Parathyroid adenoma (tissue), 2 donors: ENCODE measurements around the gene ZNF668.

Experiments used
- H2AFZ ChIP-seq: fragments of 300-600 bp; sonication (generic); one replicate; pipeline ENCODE4 v1.7.0; 2017; ENCODE audit warnings: antibody characterized with exemption, mild to moderate bottlenecking
- H3K27ac ChIP-seq: fragments of 300-600 bp; sonication (generic); one replicate; pipeline ENCODE4 v1.7.0; 2017
- H3K27me3 ChIP-seq: fragments of 300-600 bp; sonication (generic); one replicate; pipeline ENCODE4 v1.7.0; 2017; ENCODE audit warnings: low read length; ENCODE audit not compliant: control insufficient read depth, insufficient read depth
- H3K36me3 ChIP-seq: fragments of 300-600 bp; sonication (generic); one replicate; pipeline ENCODE4 v1.7.0; 2017; ENCODE audit warnings: low read length; ENCODE audit not compliant: control insufficient read depth, insufficient read depth
- H3K4me1 ChIP-seq: fragments of 300-600 bp; sonication (generic); one replicate; pipeline ENCODE4 v1.7.0; 2017; ENCODE audit warnings: control low read depth
- H3K4me2 ChIP-seq: fragments of 300-600 bp; sonication (generic); one replicate; pipeline ENCODE4 v1.7.0; 2017; ENCODE audit warnings: low read length
- H3K4me3 ChIP-seq: fragments of 300-600 bp; sonication (generic); one replicate; pipeline ENCODE4 v1.7.0; 2017; ENCODE audit warnings: low read depth, low read length
- H3K79me2 ChIP-seq: fragments of 300-600 bp; sonication (generic); one replicate; pipeline ENCODE4 v1.7.0; 2017; ENCODE audit warnings: control low read depth
- H3K9ac ChIP-seq: fragments of 300-600 bp; sonication (generic); one replicate; pipeline ENCODE4 v1.7.0; 2017; ENCODE audit warnings: mild to moderate bottlenecking
- H3K9me3 ChIP-seq: fragments of 300-600 bp; sonication (generic); one replicate; pipeline ENCODE4 v1.7.0; 2017; ENCODE audit warnings: low read length; ENCODE audit not compliant: control insufficient read depth
- TF ChIP-seq, protein P1 (sequence below): fragments of 300-600 bp; sonication (generic); IDR thresholded peaks from one replicate; pipeline ENCODE4 v1.7.0; 2017; ENCODE audit warnings: antibody characterized with exemption, mild to moderate bottlenecking
- donor health status: primary hyperparathyroidism.

The ZNF668 gene

DNA sequence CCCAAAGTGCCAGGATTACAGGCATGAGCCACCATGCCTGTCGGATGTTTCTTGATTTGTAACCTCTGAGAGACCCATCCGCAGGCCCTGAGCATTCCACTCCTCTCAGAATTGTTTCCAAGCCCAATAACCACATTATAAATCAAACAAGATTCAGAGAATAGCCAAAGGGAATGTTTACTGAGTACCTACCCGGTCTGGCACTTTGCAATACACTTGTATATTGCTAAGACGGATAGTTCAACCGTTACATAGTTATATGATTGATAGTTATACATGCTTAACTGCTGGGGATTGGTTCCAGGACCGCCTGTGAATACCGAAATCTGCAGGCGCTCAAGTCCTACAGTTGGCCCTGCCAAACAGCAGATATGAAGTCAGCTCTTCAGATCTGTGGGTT is 40.4 kb upstream of the ZNF668 start:
- Histone ChIP-seq H3K9ac (no peak overlapping the region), H2AFZ (no peak overlapping the region), H3K27ac (no peak overlapping the region), H3K27me3 (no peaks in the 10 kb centered on the region), H3K4me3 (no peak overlapping the region), H3K4me1 (no peaks in the 10 kb centered on the region), H3K4me2 (no peak overlapping the region), H3K9me3 (no peaks in the 10 kb centered on the region), H3K36me3 (no peaks in the 10 kb centered on the region), H3K79me2 (peaks cover 13% of the 10 kb centered on the region)
- TF ChIP-seq, protein P1, sequence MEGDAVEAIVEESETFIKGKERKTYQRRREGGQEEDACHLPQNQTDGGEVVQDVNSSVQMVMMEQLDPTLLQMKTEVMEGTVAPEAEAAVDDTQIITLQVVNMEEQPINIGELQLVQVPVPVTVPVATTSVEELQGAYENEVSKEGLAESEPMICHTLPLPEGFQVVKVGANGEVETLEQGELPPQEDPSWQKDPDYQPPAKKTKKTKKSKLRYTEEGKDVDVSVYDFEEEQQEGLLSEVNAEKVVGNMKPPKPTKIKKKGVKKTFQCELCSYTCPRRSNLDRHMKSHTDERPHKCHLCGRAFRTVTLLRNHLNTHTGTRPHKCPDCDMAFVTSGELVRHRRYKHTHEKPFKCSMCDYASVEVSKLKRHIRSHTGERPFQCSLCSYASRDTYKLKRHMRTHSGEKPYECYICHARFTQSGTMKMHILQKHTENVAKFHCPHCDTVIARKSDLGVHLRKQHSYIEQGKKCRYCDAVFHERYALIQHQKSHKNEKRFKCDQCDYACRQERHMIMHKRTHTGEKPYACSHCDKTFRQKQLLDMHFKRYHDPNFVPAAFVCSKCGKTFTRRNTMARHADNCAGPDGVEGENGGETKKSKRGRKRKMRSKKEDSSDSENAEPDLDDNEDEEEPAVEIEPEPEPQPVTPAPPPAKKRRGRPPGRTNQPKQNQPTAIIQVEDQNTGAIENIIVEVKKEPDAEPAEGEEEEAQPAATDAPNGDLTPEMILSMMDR, result no peak

DNA sequence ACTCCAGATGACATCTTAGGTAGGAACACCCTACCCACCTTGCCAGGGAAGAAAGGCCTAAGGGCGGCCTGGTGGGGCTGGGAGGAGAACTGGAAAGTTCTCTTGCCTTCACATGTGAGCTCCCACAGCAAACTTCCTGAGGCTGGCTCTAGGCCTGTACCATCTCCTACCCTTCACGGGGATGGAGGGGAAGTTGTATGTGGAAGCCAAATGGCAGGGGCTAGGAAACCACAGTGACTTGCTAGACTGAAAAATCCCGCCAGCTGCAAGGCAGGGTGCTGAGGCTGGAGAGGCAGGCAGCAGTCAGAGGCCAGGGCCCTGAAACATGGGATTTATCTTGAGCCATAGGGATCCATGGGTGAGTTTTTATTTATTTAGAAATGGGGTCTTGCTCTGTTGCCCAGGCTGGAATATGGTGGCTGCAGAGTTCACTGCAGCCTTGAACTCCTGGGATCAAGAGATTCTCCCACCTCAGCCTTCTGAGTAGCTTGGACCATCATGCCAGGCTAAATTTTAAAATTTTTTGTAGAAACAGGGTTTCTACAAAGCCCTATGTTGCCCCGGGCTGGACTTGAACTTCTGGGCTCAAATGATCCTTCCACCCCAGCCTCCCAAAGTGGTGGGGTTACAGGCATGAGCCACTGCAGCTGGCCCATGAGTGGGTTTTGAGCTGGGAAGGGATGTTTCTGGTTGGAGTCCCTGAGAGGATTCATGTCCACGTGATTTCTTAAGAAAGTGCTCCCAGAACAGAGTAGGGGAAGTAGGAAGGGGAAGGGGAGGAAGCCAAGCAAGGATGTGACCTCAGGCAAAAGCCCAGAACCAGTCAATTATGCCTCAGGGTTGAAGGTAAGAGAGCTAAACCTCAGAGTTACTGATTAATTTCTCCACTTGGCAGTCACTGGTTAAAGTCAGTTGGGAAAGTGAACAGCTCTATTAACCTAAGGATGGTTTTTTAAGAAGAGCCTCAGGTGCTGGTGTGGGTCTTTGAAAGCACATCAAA is 39.4 kb upstream of the ZNF668 start:
- Histone ChIP-seq H3K79me2 (peaks cover 7% of the 10 kb centered on the region), H3K4me3 (no peak overlapping the region), H3K9me3 (no peaks in the 10 kb centered on the region), H3K36me3 (no peaks in the 10 kb centered on the region), H2AFZ (no peak overlapping the region), H3K4me1 (no peaks in the 10 kb centered on the region), H3K27ac (peak overlapping the region; percentile 42), H3K4me2 (no peak overlapping the region), H3K9ac (no peak overlapping the region), H3K27me3 (no peaks in the 10 kb centered on the region)
- TF ChIP-seq, protein P1, result no peak

DNA sequence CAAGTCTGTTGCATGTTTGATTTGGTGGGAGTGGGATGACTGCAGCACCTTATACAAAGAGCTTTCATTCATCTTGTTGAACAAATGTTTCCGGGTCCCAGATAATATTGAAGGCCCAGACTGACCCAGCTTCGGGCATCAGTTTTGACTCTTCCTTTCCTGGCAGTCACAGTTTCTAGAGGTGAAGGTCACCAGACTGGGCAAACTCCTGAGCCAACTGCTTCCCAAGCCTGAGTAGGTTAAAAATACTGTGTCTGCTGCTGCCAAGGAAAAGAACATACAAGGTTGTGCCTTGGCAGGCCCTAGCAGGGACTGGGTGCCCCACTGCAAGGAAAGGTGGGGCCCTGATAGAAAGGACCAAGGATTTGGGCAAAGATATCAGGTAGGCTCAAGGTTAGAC is 38.7 kb upstream of the ZNF668 start:
- Histone ChIP-seq H3K27ac (no peak overlapping the region), H3K9me3 (no peaks in the 10 kb centered on the region), H3K27me3 (no peaks in the 10 kb centered on the region), H3K4me2 (no peak overlapping the region), H3K9ac (no peak overlapping the region), H3K4me3 (no peak overlapping the region), H3K36me3 (no peaks in the 10 kb centered on the region), H3K4me1 (no peaks in the 10 kb centered on the region), H3K79me2 (peaks cover 3% of the 10 kb centered on the region), H2AFZ (no peak overlapping the region)
- TF ChIP-seq, protein P1, result no peak

DNA sequence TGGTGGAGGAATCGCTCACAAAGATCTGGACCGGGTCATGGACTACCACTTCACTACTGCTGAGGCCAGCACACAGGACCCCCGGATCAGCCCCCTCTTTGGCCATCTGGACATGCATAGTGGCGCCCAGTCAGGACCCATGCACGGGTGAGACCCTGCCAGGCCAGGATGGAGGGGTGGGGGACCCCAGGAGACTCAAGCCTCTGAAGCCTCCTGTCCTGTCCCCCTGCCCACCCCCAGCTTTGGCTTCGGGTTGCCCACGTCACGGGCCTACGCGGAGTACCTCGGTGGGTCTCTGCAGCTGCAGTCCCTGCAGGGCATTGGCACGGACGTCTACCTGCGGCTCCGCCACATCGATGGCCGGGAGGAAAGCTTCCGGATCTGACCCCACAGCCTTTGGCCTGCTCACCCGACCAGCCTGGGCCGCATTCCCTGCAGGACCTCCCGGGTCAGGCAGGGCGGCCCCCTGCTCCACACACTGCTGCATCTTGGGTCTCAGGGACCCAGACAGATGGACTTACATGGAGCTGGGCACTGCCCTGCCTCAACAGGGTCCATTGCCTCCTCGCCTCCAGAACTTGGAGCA is 37.9 kb upstream of the ZNF668 start:
- no peak overlapping the region for H3K4me3 ChIP-seq
- no peaks in the 10 kb centered on the region for H3K4me1 ChIP-seq
- no peak overlapping the region for H3K9ac ChIP-seq
- no peak overlapping the region for H3K4me2 ChIP-seq
- H3K79me2 ChIP-seq, result peaks cover 3% of the 10 kb centered on the region
- no peaks in the 10 kb centered on the region for H3K9me3 ChIP-seq
- H3K27me3 ChIP-seq, result no peaks in the 10 kb centered on the region
- no peak overlapping the region for H3K27ac ChIP-seq
- TF ChIP-seq, protein P1, result no peak
- no peaks in the 10 kb centered on the region for H3K36me3 ChIP-seq
- no peak overlapping the region for H2AFZ ChIP-seq
